ENCODE measurements around the gene MAOA.
"Not testable (repeated sequence)": the region's sequence is repeated elsewhere in the genome, so short reads cannot be mapped to it uniquely, and the experiment has no call there.

MAOA gene

GRCh38 chrX:43656005-43656494, at the start of gene MAOA:
TSS of gene MAOA (plus strand) at chrX:43656299. CDS start at chrX:43656342, 43 bp downstream.
- no peak for DNase-seq

DNA sequence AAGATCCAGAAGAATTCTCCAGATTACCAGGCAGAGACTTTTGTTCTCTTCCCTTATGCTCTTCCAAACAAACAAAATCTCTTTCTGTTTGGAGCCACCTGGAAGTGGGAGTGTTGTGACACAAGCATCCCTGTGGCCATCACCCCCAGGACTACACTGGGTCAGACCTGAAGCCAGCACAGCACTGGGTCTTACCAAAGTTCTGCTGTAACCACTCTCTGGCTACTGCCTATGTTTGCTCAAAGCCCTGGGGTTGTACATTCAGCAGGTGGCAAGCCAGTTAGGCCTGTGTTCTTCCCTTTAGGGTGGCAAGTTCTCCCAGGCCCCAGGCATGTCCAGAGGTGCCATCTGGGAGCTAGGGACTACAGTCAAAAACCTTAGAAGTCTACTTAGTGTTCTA, 43.7 kb upstream of the MAOA start:
- no peak for DNase-seq

GRCh38 chrX:43615660-43616059, 40.4 kb upstream of the MAOA start:
- DNase-seq, result no peak

DNA sequence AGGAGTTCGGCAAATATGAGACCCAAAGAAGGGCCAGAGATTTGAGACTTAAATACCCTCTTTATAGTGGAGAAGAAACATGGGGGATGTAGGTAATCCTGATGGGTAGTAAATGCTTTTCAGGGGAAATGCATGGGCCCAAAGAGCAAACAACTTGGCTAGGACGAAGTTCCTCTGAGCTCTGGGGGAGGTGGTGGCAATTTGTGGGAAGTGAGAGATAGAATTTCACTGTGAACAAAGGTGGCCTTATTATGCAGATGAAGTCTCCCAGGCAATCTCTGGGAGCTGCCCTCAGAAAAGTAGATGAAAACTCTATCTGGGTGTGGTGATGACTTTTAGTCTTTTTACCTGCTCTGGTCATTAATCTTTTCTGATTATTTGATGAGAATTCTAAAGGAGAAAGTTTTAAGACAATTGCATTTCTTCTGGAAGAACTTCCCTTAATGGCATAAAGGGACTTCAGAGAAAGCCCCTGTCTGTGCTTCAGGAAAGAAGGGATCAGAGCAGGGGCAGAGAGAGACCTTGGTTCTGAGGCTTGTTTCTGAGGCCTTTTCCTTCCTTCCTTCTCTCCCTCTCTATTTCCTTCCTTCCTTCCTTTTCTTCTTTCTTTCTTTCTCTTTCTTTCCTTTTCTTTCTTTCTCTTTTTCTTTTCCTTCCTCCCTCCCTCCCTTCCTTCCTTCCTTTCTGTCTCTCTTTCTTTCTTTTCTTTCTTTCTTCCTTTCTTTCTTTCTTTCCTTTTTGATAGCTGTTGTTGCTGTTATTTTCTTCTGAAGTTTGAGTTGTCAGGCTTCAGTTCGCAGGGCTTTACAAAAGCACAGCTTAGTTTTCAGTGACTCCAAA, 37.5 kb upstream of the MAOA start:
- no peak for DNase-seq

DNA sequence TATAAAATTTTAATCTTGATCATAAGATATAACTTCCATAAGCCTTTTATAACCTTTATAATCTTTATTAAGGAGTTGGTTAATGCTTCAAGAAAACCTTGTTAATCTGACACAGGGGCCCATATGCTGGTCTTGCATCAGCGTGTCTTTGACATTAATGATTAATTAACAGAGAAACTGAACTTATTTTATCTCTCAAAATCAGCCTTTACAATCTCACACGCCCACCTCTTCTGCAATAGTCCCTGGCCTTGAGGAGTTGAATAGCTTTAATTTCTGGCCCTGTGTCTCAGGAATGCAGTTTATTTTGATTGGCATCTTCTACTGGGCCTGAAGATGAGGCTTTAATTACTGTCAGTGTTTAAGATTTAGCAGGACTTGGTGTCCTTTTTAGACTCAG, 36.2 kb upstream of the MAOA start:
- DNase-seq, result not testable (repeated sequence)

DNA sequence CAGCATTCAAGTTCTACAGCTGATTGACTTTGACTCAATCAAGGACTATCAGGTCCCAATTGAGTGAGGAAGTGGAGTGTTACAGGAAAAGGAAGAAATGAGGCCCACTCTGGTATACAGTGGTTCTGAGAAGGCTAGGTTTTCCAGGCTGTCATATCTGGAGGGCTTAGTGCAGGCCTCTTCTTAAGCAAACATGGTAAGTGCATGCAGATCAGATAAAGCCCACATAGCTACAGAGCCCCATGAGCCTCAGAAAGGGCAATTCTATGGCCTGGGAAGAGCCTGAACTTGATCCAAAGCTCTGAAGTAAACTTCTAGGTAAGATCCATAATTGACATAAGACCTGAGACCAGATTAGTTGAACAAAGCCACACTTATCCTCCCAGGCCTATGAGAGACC, 29.0 kb upstream of the MAOA start:
- no peak for DNase-seq

DNA sequence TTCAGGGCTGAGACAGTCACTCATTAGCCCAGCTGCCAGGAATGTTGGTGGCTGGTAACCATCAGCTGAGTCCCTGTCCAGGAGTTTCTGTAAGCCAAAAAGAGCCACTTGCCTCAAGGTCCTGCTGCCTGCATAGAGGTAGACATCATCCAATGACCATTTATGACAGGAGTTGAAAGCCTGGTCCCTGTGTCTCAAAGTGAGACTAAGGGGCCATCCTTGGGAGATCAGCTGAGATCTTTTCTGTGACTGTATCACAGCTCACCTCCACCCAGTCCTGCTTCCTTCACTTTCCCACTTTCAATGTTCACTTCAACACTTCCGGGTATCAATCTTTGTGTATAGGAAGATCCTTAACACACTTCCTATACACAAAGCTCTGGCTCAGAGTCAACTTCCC, 28.4 kb upstream of the MAOA start:
- DNase-seq, result no peak

DNA sequence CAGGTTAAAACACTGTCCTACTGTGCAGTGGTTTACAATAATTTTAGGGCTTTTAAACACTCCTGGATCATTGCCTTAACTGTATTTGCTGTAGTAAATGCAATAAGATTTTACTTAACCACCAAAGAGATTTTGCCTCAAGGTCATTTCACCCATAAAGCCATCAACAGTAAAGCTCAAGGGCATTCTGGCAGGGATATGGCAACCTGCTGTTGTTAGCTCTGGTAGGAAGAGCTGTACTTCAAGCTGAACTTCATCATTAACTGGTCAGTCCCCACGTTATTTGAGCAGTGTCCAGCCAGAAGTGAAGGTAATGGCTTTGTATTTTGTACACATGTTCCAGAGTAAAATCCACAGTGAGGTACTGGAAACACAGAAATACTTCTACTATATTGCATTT, 26.9 kb upstream of the MAOA start:
- no peak for DNase-seq

DNA sequence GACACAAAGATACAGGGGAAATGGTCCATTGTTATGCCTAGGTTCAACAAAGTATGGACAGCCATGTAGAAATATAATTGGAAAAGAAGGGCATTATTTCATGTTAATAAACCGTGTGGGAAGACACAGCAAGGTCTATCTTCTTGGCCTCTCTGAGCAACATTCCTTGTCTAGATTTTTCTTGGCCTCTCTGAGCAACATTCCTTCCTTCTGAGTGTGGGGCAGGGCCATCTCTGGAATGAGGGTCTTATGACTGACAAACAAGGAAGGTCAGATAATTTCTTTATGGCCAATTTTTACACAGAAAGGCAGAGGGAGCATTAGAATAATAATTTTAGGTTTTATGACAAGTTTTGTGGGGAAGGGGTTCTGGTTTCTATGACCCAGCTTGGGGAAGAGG, 24.3 kb upstream of the MAOA start:
- no peak for DNase-seq

GRCh38 chrX:43633081-43633480, 23.0 kb upstream of the MAOA start:
- DNase-seq, result no peak

GRCh38 chrX:43633757-43634156, 22.3 kb upstream of the MAOA start:
- DNase-seq, result no peak

DNA sequence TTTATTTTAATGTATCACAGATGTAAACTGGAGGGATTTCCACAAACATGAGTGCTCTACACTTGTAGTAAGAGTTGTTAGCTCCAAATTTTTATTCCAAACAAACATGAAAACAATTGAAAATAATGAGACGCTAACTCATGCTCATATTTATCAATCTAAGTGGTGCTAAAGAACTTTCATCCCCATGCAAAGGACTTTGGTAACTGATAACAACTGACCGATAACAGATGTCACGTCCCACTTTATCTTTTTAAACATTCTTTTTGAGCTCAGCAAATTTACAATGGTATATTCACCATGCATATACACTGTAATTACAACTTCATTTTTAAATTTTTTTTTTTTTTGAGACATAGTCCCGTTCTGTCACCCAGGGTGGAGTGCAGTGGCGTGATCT, 15.6 kb upstream of the MAOA start:
- DNase-seq, result no peak

DNA sequence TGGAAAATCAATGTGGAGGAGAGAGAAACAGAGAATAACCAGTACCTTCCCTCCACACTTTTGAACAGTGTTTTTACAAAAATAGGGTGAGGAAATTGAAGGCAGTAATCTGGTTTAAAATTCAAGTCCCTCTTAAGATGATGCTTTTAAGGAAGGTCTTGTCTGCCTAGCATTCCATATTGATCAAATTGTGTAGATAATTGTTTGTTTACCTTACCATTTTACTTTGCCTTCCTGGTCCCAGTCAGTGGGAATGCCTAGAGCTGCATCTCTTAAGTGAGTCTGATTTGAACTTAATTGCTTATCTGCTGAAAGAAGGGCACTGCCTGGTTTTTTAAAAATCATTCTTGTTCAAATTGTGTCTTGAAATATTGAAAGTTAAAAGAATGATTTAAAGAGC, 14.4 kb upstream of the MAOA start:
- no peak for DNase-seq

- no peak for DNase-seq
Measured at GRCh38 chrX:43643201-43643600, 12.9 kb upstream of the MAOA start.

DNA sequence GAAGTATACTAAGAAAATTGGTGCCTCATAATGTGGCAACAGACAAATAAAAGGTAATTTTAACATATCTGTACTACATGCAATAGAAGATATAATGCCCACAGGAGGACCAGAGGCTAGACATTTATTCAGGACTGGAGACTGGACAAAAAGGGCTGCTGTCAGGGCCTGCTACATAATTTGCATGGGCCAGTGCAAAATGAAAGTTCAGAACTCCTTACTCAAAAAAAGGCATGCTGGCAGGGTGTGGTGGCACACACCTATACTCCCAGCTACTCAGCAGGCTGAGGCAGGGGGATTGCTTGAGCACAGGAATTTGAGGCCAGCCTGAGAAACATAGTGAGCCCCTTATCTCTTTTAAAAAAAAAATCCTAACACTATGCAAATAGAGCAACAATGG, 12.4 kb upstream of the MAOA start:
- DNase-seq, result no peak

GRCh38 chrX:43644124-43644701, 11.9 kb upstream of the MAOA start:
- DNase-seq, result peak; percentile 60

DNA sequence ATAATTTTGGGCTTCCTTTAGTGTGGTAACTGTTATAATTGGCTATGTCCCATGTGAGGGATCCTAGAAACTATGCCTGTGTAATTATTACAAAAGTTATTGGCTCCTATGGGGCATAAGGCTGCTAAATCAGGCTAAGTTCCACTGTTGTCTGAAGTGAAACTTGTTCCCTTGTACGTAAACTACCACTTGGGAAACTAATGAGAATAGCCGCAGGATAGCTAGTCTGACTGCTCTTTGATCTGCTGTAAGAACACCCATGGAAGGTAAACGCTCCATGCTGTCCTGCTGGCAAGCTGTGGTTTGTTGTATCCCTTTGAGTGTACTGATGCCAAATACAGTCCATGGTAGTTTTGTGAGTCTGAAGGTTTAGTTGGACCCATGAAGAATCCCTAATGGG, 9.3 kb upstream of the MAOA start:
- DNase-seq, result no peak

- DNase-seq, result peak; percentile 90
Measured at GRCh38 chrX:43654431-43655150, 1.5 kb upstream of the MAOA start.

GRCh38 chrX:43655151-43656004, 721 bp upstream of the MAOA start:
- peak; percentile 15 for DNase-seq

DNA sequence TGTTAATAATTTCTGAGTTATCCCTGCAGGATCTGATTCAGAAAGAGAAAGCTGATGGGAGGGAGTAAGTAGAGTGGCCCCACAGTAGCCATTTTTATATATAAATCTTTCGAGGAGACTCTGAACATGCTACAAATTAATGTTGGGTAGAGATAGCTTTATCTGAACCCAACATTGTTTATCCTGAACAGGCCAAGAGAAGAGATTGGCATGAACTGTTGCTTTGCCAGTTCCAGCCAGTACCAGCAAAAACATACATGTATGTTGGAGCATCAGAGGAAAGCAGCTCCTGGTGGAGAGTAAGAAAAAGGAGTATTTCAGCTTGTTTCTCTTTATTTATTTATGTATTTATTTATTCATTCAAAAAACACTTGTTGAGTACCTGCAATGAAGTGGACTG, 1.6 kb downstream of the MAOA start:
- no peak for DNase-seq

DNA sequence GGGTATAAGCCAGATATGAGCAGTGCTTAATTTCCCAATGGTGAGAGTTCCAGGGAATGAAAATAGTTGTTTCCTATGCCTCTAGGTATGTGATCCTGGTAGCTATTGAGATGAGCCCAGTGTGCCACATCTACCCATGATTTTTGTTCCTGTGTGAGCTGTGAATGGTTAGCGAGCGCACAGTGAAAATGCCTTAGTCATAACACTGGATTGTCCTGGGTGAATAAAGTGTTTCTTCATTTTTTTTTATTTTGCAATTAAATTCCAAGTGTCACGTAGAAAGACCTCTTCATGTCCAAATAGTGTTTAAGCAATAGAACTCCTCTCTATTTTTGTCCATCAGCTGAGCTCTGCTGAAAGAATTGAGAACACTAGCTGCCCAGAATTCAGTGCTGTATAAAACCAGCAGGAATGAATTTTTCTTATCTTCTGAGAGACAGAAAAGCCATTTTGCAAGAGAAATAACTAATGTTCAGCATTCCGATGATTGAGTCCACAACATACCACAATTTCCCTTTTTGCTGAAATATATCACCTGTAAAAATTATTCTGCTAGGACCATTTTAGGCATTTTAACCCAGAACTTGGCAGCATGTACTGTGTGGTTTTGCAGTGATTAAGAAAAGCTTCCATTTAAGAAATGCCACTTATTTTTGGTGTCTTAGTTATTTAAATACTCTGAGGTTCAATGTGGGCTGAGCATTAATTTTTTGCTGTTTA, 5.6 kb downstream of the MAOA start:
- DNase-seq, result no peak

GRCh38 chrX:43663173-43663572, 7.1 kb downstream of the MAOA start:
- DNase-seq, result no peak
